ENCODE measurements around the gene DSG3. TPM values are rescaled to one million over a fixed set of nuclear protein-coding genes. Genes with fewer than 3 reads are reported as not detected.

Gene DSG3
- total RNA-seq = not detected

GRCh38 chr18:31447530-31448191 lies at the start of gene DSG3:
TSS of gene DSG3 (plus strand) at chr18:31447741. CDS start at chr18:31447878, 137 bp downstream.
- ATAC-seq (no peak), DNase-seq (no peak)
- H3K4me1 Mint-ChIP-seq = no peaks in the 10 kb centered on the region
- no peak within 1 kb of the TSS for H3K4me3 Mint-ChIP-seq
- CTCF ChIA-PET = interaction anchor here (1.5 kb wide), 1 partner anchor 7 kb away, joined by 3 read pairs; no protein-coding TSS in a partner anchor
- H3K36me3 Mint-ChIP-seq (ENCODE audit: low read depth) = no peaks in the 10 kb centered on the region
- H3K27me3 Mint-ChIP-seq = no peaks in the 10 kb centered on the region
- no peak within 1 kb of the TSS for H3K27ac Mint-ChIP-seq
- POLR2A ChIA-PET = no interaction called here
- intact Hi-C loops (cut with DNase I, micrococcal nuclease) = no loop called here
- H3K9me3 Mint-ChIP-seq (ENCODE audit: low read depth) = no peaks in the 10 kb centered on the region

- Mint-ChIP-seq H3K4me3 (no peak overlapping the region), H3K9me3 (ENCODE audit: low read depth) (no peaks in the 10 kb centered on the region), H3K36me3 (ENCODE audit: low read depth) (no peaks in the 10 kb centered on the region), H3K27ac (no peak overlapping the region), H3K4me1 (no peaks in the 10 kb centered on the region), H3K27me3 (peaks cover 3% of the 10 kb centered on the region)
- intact Hi-C loops (cut with DNase I, micrococcal nuclease) = no loop called here
- ChIA-PET CTCF (no interaction called here), POLR2A (no interaction called here)
- ATAC-seq (no peak), DNase-seq (no peak)
Measured at GRCh38 chr18:31398191-31398590, 49.4 kb upstream of the DSG3 start.

GRCh38 chr18:31399306-31400032 lies 48.1 kb upstream of the DSG3 start:
- Mint-ChIP-seq H3K4me3 (no peak overlapping the region), H3K36me3 (ENCODE audit: low read depth) (no peaks in the 10 kb centered on the region), H3K27ac (no peak overlapping the region), H3K27me3 (peaks cover 3% of the 10 kb centered on the region), H3K4me1 (no peaks in the 10 kb centered on the region), H3K9me3 (ENCODE audit: low read depth) (no peaks in the 10 kb centered on the region)
- CTCF ChIA-PET = no interaction called here
- DNase-seq = no peak
- ATAC-seq = no peak
- intact Hi-C loops (cut with DNase I, micrococcal nuclease) = no loop called here
- POLR2A ChIA-PET = no interaction called here

- intact Hi-C loops (cut with DNase I, micrococcal nuclease) = no loop called here
- CTCF ChIA-PET = no interaction called here
- Mint-ChIP-seq H3K4me3 (no peak overlapping the region), H3K27me3 (peaks cover 3% of the 10 kb centered on the region), H3K27ac (no peak overlapping the region), H3K9me3 (ENCODE audit: low read depth) (no peaks in the 10 kb centered on the region), H3K4me1 (no peaks in the 10 kb centered on the region), H3K36me3 (ENCODE audit: low read depth) (no peaks in the 10 kb centered on the region)
- ATAC-seq (no peak), DNase-seq (no peak)
- POLR2A ChIA-PET = no interaction called here
Measured at GRCh38 chr18:31401156-31402025, 46.1 kb upstream of the DSG3 start.

- ChIA-PET POLR2A (no interaction called here), CTCF (no interaction called here)
- no peak for ATAC-seq
- no peaks in the 10 kb centered on the region for H3K36me3 Mint-ChIP-seq (ENCODE audit: low read depth)
- H3K27me3 Mint-ChIP-seq = peaks cover 3% of the 10 kb centered on the region
- intact Hi-C loops (cut with DNase I, micrococcal nuclease) = no loop called here
- no peaks in the 10 kb centered on the region for H3K9me3 Mint-ChIP-seq (ENCODE audit: low read depth)
- H3K4me1 Mint-ChIP-seq = no peaks in the 10 kb centered on the region
- DNase-seq = no peak
- H3K4me3 Mint-ChIP-seq = no peak overlapping the region
- no peak overlapping the region for H3K27ac Mint-ChIP-seq
Measured at GRCh38 chr18:31402026-31402373, 45.5 kb upstream of the DSG3 start.

GRCh38 chr18:31403409-31403808 lies 44.1 kb upstream of the DSG3 start:
- intact Hi-C loops (cut with DNase I, micrococcal nuclease) = no loop called here
- Mint-ChIP-seq H3K9me3 (ENCODE audit: low read depth) (no peaks in the 10 kb centered on the region), H3K27ac (no peak overlapping the region), H3K4me1 (no peaks in the 10 kb centered on the region), H3K4me3 (no peak overlapping the region), H3K27me3 (peaks cover 3% of the 10 kb centered on the region), H3K36me3 (ENCODE audit: low read depth) (no peaks in the 10 kb centered on the region)
- POLR2A ChIA-PET = no interaction called here
- CTCF ChIA-PET = interaction anchor here (0.8 to 1.2 kb wide), 2 partner anchors 22 to 1402 kb away, joined by 3 read pairs; no protein-coding TSS in a partner anchor
- DNase-seq = no peak
- ATAC-seq = no peak

- no peak overlapping the region for H3K27ac Mint-ChIP-seq
- ChIA-PET POLR2A (no interaction called here), CTCF (interaction anchor here (0.8 kb wide), 1 partner anchor 13 kb away, joined by 5 read pairs; no protein-coding TSS in a partner anchor)
- H3K27me3 Mint-ChIP-seq = peaks cover 3% of the 10 kb centered on the region
- DNase-seq (no peak), ATAC-seq (no peak)
- peaks cover 2% of the 10 kb centered on the region for H3K9me3 Mint-ChIP-seq (ENCODE audit: low read depth)
- no peak overlapping the region for H3K4me3 Mint-ChIP-seq
- intact Hi-C loops (cut with DNase I, micrococcal nuclease) = no loop called here
- H3K4me1 Mint-ChIP-seq = no peaks in the 10 kb centered on the region
- no peaks in the 10 kb centered on the region for H3K36me3 Mint-ChIP-seq (ENCODE audit: low read depth)
Measured at GRCh38 chr18:31407649-31408048, 39.9 kb upstream of the DSG3 start.

- H3K4me1 Mint-ChIP-seq = no peaks in the 10 kb centered on the region
- DNase-seq = no peak
- peaks cover 2% of the 10 kb centered on the region for H3K9me3 Mint-ChIP-seq (ENCODE audit: low read depth)
- no peaks in the 10 kb centered on the region for H3K27me3 Mint-ChIP-seq
- ATAC-seq = no peak
- ChIA-PET POLR2A (no interaction called here), CTCF (no interaction called here)
- intact Hi-C loops (cut with DNase I, micrococcal nuclease) = no loop called here
- H3K4me3 Mint-ChIP-seq = no peak overlapping the region
- H3K36me3 Mint-ChIP-seq (ENCODE audit: low read depth) = no peaks in the 10 kb centered on the region
- no peak overlapping the region for H3K27ac Mint-ChIP-seq
Measured at GRCh38 chr18:31409276-31409675, 38.3 kb upstream of the DSG3 start.

GRCh38 chr18:31410716-31411483 lies 36.6 kb upstream of the DSG3 start:
- ATAC-seq (no peak), DNase-seq (no peak)
- no peak overlapping the region for H3K4me3 Mint-ChIP-seq
- no peaks in the 10 kb centered on the region for H3K4me1 Mint-ChIP-seq
- ChIA-PET POLR2A (no interaction called here), CTCF (interaction anchor here (1.1 kb wide), 1 partner anchor 13 kb away, joined by 4 read pairs; no protein-coding TSS in a partner anchor)
- H3K9me3 Mint-ChIP-seq (ENCODE audit: low read depth) = peaks cover 2% of the 10 kb centered on the region
- H3K36me3 Mint-ChIP-seq (ENCODE audit: low read depth) = no peaks in the 10 kb centered on the region
- intact Hi-C loops (cut with DNase I, micrococcal nuclease) = no loop called here
- no peaks in the 10 kb centered on the region for H3K27me3 Mint-ChIP-seq
- no peak overlapping the region for H3K27ac Mint-ChIP-seq

GRCh38 chr18:31413137-31413536 lies 34.4 kb upstream of the DSG3 start:
- Mint-ChIP-seq H3K36me3 (ENCODE audit: low read depth) (no peaks in the 10 kb centered on the region), H3K4me1 (no peaks in the 10 kb centered on the region), H3K27ac (no peak overlapping the region), H3K4me3 (no peak overlapping the region), H3K9me3 (ENCODE audit: low read depth) (peaks cover 4% of the 10 kb centered on the region), H3K27me3 (no peaks in the 10 kb centered on the region)
- no peak for ATAC-seq
- POLR2A ChIA-PET = no interaction called here
- CTCF ChIA-PET = no interaction called here
- intact Hi-C loops (cut with DNase I, micrococcal nuclease) = no loop called here
- DNase-seq = no peak

GRCh38 chr18:31417850-31418249 lies 29.7 kb upstream of the DSG3 start:
- Mint-ChIP-seq H3K36me3 (ENCODE audit: low read depth) (no peaks in the 10 kb centered on the region), H3K9me3 (ENCODE audit: low read depth) (peaks cover 2% of the 10 kb centered on the region), H3K27me3 (no peaks in the 10 kb centered on the region), H3K27ac (no peak overlapping the region), H3K4me3 (no peak overlapping the region), H3K4me1 (no peaks in the 10 kb centered on the region)
- ATAC-seq (no peak), DNase-seq (no peak)
- intact Hi-C loops (cut with DNase I, micrococcal nuclease) = no loop called here
- ChIA-PET POLR2A (no interaction called here), CTCF (no interaction called here)
